Stimulated activated CD4-positive, alpha-beta T cell treated with anti-CD3 and anti-CD28 coated beads, Interleukin-15, amount 100 ng/mL, for 48 hours (primary cell): ENCODE results near the gene OR9Q1.

Experiments used
- DNase-seq, 2 donors: peaks; one replicate each; pipeline ENCODE4 v3.0.0-alpha.2; 2020; ENCODE audit warnings: low read depth in 2 of 2

The OR9Q1 gene

GRCh38 chr11:58034471-58034870 lies 10.8 kb downstream of the OR9Q1 start:
- DNase-seq, result no peak

GRCh38 chr11:58039589-58039988 lies 15.9 kb downstream of the OR9Q1 start:
- no peak for DNase-seq

- no peak for DNase-seq
Observed at GRCh38 chr11:58043379-58043778, 19.7 kb downstream of the OR9Q1 start.

GRCh38 chr11:58046231-58046630 lies 22.6 kb downstream of the OR9Q1 start:
- DNase-seq, result no peak

GRCh38 chr11:58047818-58048217 lies 24.1 kb downstream of the OR9Q1 start:
- no peak for DNase-seq

GRCh38 chr11:58055806-58056401 lies 32.2 kb downstream of the OR9Q1 start:
- DNase-seq, result no peak

- DNase-seq, result no peak
Observed at GRCh38 chr11:58057481-58057880, 33.8 kb downstream of the OR9Q1 start.

- DNase-seq, result no peak
Observed at GRCh38 chr11:58058276-58059006, 34.8 kb downstream of the OR9Q1 start.

GRCh38 chr11:58059007-58059350 lies 35.3 kb downstream of the OR9Q1 start:
- DNase-seq, result no peak

- DNase-seq, result no peak
Observed at GRCh38 chr11:58060535-58060934, 36.9 kb downstream of the OR9Q1 start.

GRCh38 chr11:58060939-58061672 lies 37.4 kb downstream of the OR9Q1 start:
- no peak for DNase-seq

- DNase-seq, result no peak
Observed at GRCh38 chr11:58061813-58062212, 38.1 kb downstream of the OR9Q1 start.

- DNase-seq, result no peak
Observed at GRCh38 chr11:58067685-58068084, 44.0 kb downstream of the OR9Q1 start.

GRCh38 chr11:58068655-58069054 lies 45.0 kb downstream of the OR9Q1 start:
- no peak for DNase-seq

- DNase-seq, result no peak
Observed at GRCh38 chr11:58070585-58070984, 46.9 kb downstream of the OR9Q1 start.

- no peak for DNase-seq
Observed at GRCh38 chr11:58075781-58076180, 52.1 kb downstream of the OR9Q1 start.

GRCh38 chr11:58086528-58086927 lies 62.8 kb downstream of the OR9Q1 start:
- DNase-seq, result no peak

GRCh38 chr11:58097437-58097836 lies 73.8 kb downstream of the OR9Q1 start:
- DNase-seq, result no peak

- DNase-seq, result no peak
Observed at GRCh38 chr11:58121096-58121495, 97.4 kb downstream of the OR9Q1 start.

- DNase-seq, result no peak
Observed at GRCh38 chr11:58125469-58125868, 101.8 kb downstream of the OR9Q1 start, which contains the start of gene OR9I1. Gene OR9I1 (minus strand): TSS chr11:58125530. CDS start chr11:58119444, 6,086 bp downstream.

- DNase-seq, result no peak
Observed at GRCh38 chr11:58127350-58127749, 103.7 kb downstream of the OR9Q1 start.

GRCh38 chr11:58133309-58134076 lies 109.8 kb downstream of the OR9Q1 start:
- DNase-seq, result no peak
